OCI-LY7 (cell line): Measurements from ENCODE around the gene ELL2. TPM values are rescaled to one million over a fixed set of nuclear protein-coding genes. Genes with fewer than 3 reads are reported as not detected.
"Not testable (repeated sequence)": the region's sequence is repeated elsewhere in the genome, so short reads cannot be mapped to it uniquely, and the experiment has no call there.

Experiments used
- BruUV-seq: library from RNA; stranded (reverse); fragments of 400-500 nt; replicated peaks from 2 replicates; lab custom pipeline; 2021; lab: Mats Ljungman, UMichigan
- CTCF ChIA-PET: fragments of 300-600 bp; sonication (Branson Sonifier 250); formaldehyde crosslinking; loops from one replicate; lab custom pipeline; 2022; ENCODE audit warnings: antibody characterized with exemption; ENCODE audit not compliant: unreplicated experiment; lab: Charles Lee
- POLR2A ChIA-PET: fragments of 300-600 bp; sonication (Branson Sonifier 250); formaldehyde crosslinking; loops from one replicate; lab custom pipeline; 2022; ENCODE audit warnings: antibody characterized with exemption; lab: Charles Lee
- DNase-seq: peaks from one replicate; pipeline ENCODE4 v3.0.0-alpha.2; 2015; ENCODE audit warnings: low spot score
- H2AFZ ChIP-seq: fragments of 200-600 bp; sonication (generic), shearing (Covaris generic); 2 replicates; pipeline ENCODE4 v1.6.1; 2014; ENCODE audit warnings: mild to moderate bottlenecking, antibody characterized with exemption, low read length, moderate library complexity
- H3K27ac ChIP-seq: fragments of 200-600 bp; sonication (generic); 2 replicates; pipeline ENCODE4 v1.5.1; 2014; ENCODE audit warnings: mixed run types, low read depth, mild to moderate bottlenecking, moderate library complexity, low read length, inconsistent platforms; ENCODE audit not compliant: poor library complexity, severe bottlenecking
- H3K36me3 ChIP-seq: fragments of 200-600 bp; sonication (generic); 2 replicates; pipeline ENCODE4 v1.6.1; 2014; ENCODE audit warnings: mild to moderate bottlenecking, antibody characterized with exemption, low read length, moderate library complexity, mixed read lengths; ENCODE audit not compliant: insufficient read depth
- H3K4me1 ChIP-seq: fragments of 200-600 bp; sonication (generic); 2 replicates; pipeline ENCODE4 v1.5.1; 2014; ENCODE audit warnings: mild to moderate bottlenecking, low read length; ENCODE audit not compliant: insufficient read depth, poor library complexity, severe bottlenecking
- H3K4me2 ChIP-seq: fragments of 200-600 bp; sonication (generic); 2 replicates; pipeline ENCODE4 v1.6.1; 2014; ENCODE audit warnings: mild to moderate bottlenecking, low read length
- H3K4me3 ChIP-seq: fragments of 200-600 bp; sonication (generic); 2 replicates; pipeline ENCODE4 v1.5.1; 2014; ENCODE audit warnings: mild to moderate bottlenecking, low read depth, low read length; ENCODE audit not compliant: poor library complexity, severe bottlenecking
- H3K79me2 ChIP-seq: fragments of 200-600 bp; sonication (generic); 2 replicates; pipeline ENCODE4 v1.6.1; 2016; ENCODE audit warnings: low read depth, mild to moderate bottlenecking, low read length, moderate library complexity, mixed read lengths; ENCODE audit not compliant: insufficient read depth
- H3K9me2 ChIP-seq: fragments of 200-600 bp; sonication (generic); 2 replicates; pipeline ENCODE4 v1.6.1; 2016; ENCODE audit warnings: mild to moderate bottlenecking, low read length, mixed read lengths; ENCODE audit not compliant: insufficient read depth
- H3K9me3 ChIP-seq: fragments of 200-600 bp; sonication (generic); 2 replicates; pipeline ENCODE4 v1.6.1; 2014; ENCODE audit warnings: mild to moderate bottlenecking, mixed run types, low read length, mixed read lengths
- H4K20me1 ChIP-seq: fragments of 200-600 bp; sonication (generic); 2 replicates; pipeline ENCODE4 v1.6.1; 2014; ENCODE audit warnings: mild to moderate bottlenecking, antibody characterized with exemption, low read length, moderate library complexity, mixed read lengths; ENCODE audit not compliant: insufficient read depth
- EZH2phosphoT487 ChIP-seq: fragments of 200-600 bp; sonication (generic); IDR thresholded peaks from 2 replicates; pipeline ENCODE4 v1.6.1; 2018; ENCODE audit warnings: low read depth, borderline replicate concordance, mild to moderate bottlenecking, mixed run types, antibody characterized with exemption, low read length, moderate library complexity, mixed read lengths
- intact Hi-C: fragments of 100-400 bp; cut with micrococcal nuclease; formaldehyde crosslinking; loops from one replicate; pipeline ENCODE4 v1.10.0; 2022; ENCODE audit not compliant: unreplicated experiment
- total RNA-seq, 2 experiments: library from RNA; depleted of rRNA in 1 of 2; stranded (reverse); fragments of >200 nt in 1 of 2; shearing (Covaris generic) in 1 of 2; gene quantifications; 2 replicates each; pipeline ENCODE4 v1.2.3, GENCODE V29; 2014 to 2022
- TF ChIP-seq, protein P1 (sequence below): fragments of 200-600 bp; sonication (generic); conservative IDR thresholded peaks from 2 replicates; pipeline ENCODE4 v1.5.1; 2014; ENCODE audit warnings: mild to moderate bottlenecking, antibody characterized with exemption, low read length, moderate library complexity, mixed read lengths

Gene ELL2
- total RNA-seq, 2 experiments from 2014 or later = 0.98 to 4.7 TPM

DNA sequence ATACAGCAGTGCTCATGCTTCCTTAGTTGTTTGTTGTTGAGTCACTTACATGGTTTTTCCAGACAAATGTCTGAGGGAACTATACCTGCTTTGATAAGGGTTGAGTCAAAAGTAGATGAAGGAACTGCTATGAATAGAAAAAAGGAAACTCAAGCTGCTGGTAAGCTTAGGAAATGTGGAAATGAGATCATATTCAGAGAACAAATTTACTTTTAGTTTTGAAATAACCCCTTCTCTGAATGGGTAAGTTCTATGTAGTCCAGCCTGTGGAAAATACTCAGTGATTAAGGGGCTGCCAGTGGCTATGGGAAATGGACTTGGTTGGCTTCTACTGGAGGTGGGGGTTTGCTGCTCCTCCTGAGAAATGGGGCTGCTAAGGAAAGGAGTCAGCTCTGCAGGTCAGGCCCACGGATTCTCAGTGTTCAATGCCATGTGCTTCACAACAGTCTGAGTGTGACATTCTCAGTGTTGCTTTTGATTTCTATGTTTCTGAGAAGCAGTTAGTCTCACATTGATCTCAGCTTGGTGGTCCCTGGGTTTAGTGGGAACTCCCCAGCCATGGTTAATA is 91.5 kb downstream of the ELL2 start:
- TF ChIP-seq, protein P1, sequence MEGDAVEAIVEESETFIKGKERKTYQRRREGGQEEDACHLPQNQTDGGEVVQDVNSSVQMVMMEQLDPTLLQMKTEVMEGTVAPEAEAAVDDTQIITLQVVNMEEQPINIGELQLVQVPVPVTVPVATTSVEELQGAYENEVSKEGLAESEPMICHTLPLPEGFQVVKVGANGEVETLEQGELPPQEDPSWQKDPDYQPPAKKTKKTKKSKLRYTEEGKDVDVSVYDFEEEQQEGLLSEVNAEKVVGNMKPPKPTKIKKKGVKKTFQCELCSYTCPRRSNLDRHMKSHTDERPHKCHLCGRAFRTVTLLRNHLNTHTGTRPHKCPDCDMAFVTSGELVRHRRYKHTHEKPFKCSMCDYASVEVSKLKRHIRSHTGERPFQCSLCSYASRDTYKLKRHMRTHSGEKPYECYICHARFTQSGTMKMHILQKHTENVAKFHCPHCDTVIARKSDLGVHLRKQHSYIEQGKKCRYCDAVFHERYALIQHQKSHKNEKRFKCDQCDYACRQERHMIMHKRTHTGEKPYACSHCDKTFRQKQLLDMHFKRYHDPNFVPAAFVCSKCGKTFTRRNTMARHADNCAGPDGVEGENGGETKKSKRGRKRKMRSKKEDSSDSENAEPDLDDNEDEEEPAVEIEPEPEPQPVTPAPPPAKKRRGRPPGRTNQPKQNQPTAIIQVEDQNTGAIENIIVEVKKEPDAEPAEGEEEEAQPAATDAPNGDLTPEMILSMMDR = no peak
- Histone ChIP-seq H3K9me3 (no peaks in the 10 kb centered on the region), H3K79me2 (no peaks in the 10 kb centered on the region), H3K4me3 (no peak overlapping the region), H3K9me2 (no peaks in the 10 kb centered on the region), H3K4me2 (no peak overlapping the region), H4K20me1 (no peaks in the 10 kb centered on the region), H3K4me1 (peaks cover 13% of the 10 kb centered on the region), H3K27ac (no peak overlapping the region), H3K36me3 (no peaks in the 10 kb centered on the region), H2AFZ (peak overlapping the region; percentile 1; the same call in 1 of the 2 replicates)
- no TSS peak for BruUV-seq
- CTCF ChIA-PET = no interaction called here
- intact Hi-C loops = no loop called here
- POLR2A ChIA-PET = interaction anchor here (0.6 to 1.3 kb wide), 4 partner anchors 9 to 447 kb away, joined by 3 to 8 read pairs (median 4); no protein-coding TSS in a partner anchor
- DNase-seq = no peak

DNA sequence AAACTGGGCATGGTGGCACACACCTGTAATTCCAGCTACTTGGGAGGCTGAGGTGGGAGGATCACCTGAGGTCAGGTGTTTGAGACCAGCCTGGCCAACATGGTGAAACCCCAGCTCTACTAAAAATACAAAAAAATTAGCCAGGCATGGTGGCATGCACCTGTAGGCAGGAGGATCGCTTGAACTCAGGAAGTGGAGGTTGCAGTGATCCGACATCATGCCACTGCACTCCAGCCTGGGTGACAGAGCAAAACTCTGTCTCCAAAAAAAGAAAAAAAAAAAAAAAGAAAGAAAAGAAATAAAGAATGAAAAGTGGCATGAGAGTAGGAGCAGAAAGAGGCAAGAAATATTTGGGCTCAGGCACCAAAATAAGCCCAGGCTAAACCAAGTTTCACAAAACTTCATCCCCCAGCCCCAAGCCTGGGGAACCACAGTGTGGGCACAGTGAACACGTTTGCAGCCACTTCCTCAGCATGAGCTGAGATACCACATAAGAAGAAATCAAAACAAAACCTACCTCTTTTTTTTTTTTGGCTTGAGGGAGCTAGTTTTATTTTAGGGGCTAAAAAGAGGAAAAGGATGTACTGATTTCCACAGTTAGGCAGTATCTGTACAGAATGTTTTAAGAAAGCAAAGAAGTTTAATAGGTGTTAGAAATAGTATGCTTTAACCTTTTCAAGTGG is 92.3 kb downstream of the ELL2 start:
- CTCF ChIA-PET, H3K36me3 ChIP-seq, H3K9me3 ChIP-seq, H3K4me3 ChIP-seq, H3K9me2 ChIP-seq, H3K79me2 ChIP-seq, H4K20me1 ChIP-seq, H3K27ac ChIP-seq, intact Hi-C loops, H2AFZ ChIP-seq, BruUV-seq: not testable (repeated sequence)
- peak overlapping the region; percentile 43 for H3K4me2 ChIP-seq
- DNase-seq = peak; percentile 31
- POLR2A ChIA-PET = interaction anchor here (0.6 to 1.3 kb wide), 6 partner anchors 9 to 448 kb away, joined by 3 to 8 read pairs (median 4); no protein-coding TSS in a partner anchor
- peaks cover 13% of the 10 kb centered on the region for H3K4me1 ChIP-seq

DNA sequence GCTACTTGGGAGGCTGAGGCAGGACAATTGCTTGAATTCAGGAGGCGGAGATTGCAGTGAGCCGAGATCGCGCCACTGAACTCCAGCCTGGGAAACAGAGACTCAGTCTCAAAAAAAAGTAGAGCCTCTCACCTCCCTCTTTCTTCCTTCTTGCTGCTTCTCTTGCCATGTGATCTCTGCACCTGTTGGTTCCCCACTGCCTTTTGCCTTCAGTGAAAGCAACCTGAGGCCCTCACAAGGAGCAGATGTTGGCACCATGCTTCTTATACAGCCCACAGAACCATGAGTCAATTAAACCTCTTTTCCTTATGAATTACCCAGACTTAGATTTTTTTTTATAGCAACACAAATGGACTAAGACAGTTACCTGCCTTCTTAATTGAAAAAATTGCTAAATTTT is 93.5 kb downstream of the ELL2 start:
- CTCF ChIA-PET = no interaction called here
- Histone ChIP-seq H3K4me3 (no peak overlapping the region), H3K9me3 (no peaks in the 10 kb centered on the region), H3K27ac (no peak overlapping the region), H3K79me2 (no peaks in the 10 kb centered on the region), H3K9me2 (no peaks in the 10 kb centered on the region), H3K4me2 (no peak overlapping the region), H3K36me3 (no peaks in the 10 kb centered on the region), H3K4me1 (peaks cover 13% of the 10 kb centered on the region), H2AFZ (no peak overlapping the region), H4K20me1 (no peaks in the 10 kb centered on the region)
- TF ChIP-seq EZH2phosphoT487 = no peak
- intact Hi-C loops = no loop called here
- DNase-seq = no peak
- POLR2A ChIA-PET = no interaction called here
- no TSS peak for BruUV-seq
